NCI-H1436 treated with DMSO at 0.1 percent for 48 hours (cell line): ENCODE results near the gene TRIM8.

Experiments
- DNase-seq: peaks from one replicate; lab custom pipeline; 2025; lab: John Stamatoyannopoulos, UW

TRIM8 gene

GRCh38 chr10:102644066-102644645, at the start of gene TRIM8:
TRIM8 (plus strand) TSS chr10:102644479; CDS start chr10:102644618, 139 bp downstream.
- no peak for DNase-seq

- DNase-seq = no peak
Measured at GRCh38 chr10:102595293-102595692, 49.0 kb upstream of the TRIM8 start.

GRCh38 chr10:102595897-102596296, 48.4 kb upstream of the TRIM8 start:
- DNase-seq = no peak

- no peak for DNase-seq
Measured at GRCh38 chr10:102596506-102596971, 47.7 kb upstream of the TRIM8 start.

- DNase-seq = no peak
Measured at GRCh38 chr10:102597131-102597991, 46.9 kb upstream of the TRIM8 start.

GRCh38 chr10:102598243-102598642, 46.0 kb upstream of the TRIM8 start:
- no peak for DNase-seq

- no peak for DNase-seq
Measured at GRCh38 chr10:102599565-102600327, 44.5 kb upstream of the TRIM8 start.

GRCh38 chr10:102600816-102601215, 43.5 kb upstream of the TRIM8 start:
- no peak for DNase-seq

- no peak for DNase-seq
Measured at GRCh38 chr10:102601639-102602038, 42.6 kb upstream of the TRIM8 start.

GRCh38 chr10:102602272-102603045, 41.8 kb upstream of the TRIM8 start:
- DNase-seq = no peak

- DNase-seq = no peak
Measured at GRCh38 chr10:102603946-102604345, 40.3 kb upstream of the TRIM8 start.

- no peak for DNase-seq
Measured at GRCh38 chr10:102604439-102604841, 39.8 kb upstream of the TRIM8 start.

GRCh38 chr10:102605712-102606111, 38.6 kb upstream of the TRIM8 start:
- DNase-seq = no peak

GRCh38 chr10:102608487-102608886, 35.8 kb upstream of the TRIM8 start:
- no peak for DNase-seq

- DNase-seq = no peak
Measured at GRCh38 chr10:102610441-102610887, 33.8 kb upstream of the TRIM8 start.

GRCh38 chr10:102611514-102612087, 32.7 kb upstream of the TRIM8 start:
- no peak for DNase-seq

GRCh38 chr10:102612964-102613275, 31.4 kb upstream of the TRIM8 start:
- DNase-seq = no peak

- DNase-seq = no peak
Measured at GRCh38 chr10:102613286-102613685, 31.0 kb upstream of the TRIM8 start.

GRCh38 chr10:102613785-102614184, 30.5 kb upstream of the TRIM8 start:
- no peak for DNase-seq

- DNase-seq = no peak
Measured at GRCh38 chr10:102614888-102615287, 29.4 kb upstream of the TRIM8 start.

- no peak for DNase-seq
Measured at GRCh38 chr10:102615361-102615760, 28.9 kb upstream of the TRIM8 start.
